LHCN-M2 (cell line): ENCODE measurements around the gene TMEM174. TPM values are rescaled to one million over a fixed set of nuclear protein-coding genes. Genes with fewer than 3 reads are reported as not detected.
"Not testable (repeated sequence)": the region's sequence is repeated elsewhere in the genome, so short reads cannot be mapped to it uniquely, and the experiment has no call there.

Experiments used
- DNase-seq: peaks from one replicate; pipeline ENCODE4 v3.0.0-alpha.2; 2012; ENCODE audit warnings: low read depth
- total RNA-seq: library from RNA; depleted of rRNA; stranded (reverse); fragments of >200 nt; gene quantifications from 2 replicates; pipeline ENCODE4 v1.2.3, GENCODE V29; 2014

Gene TMEM174
- total RNA-seq, 1 experiment from 2014 or later = not detected

GRCh38 chr5:73193592-73193991, 20.6 kb downstream of the TMEM174 start:
- DNase-seq = no peak

- DNase-seq = no peak
These were observed 23.2 kb downstream of the TMEM174 start for GRCh38 chr5:73196201-73196600.

- DNase-seq = no peak
These were observed 24.8 kb downstream of the TMEM174 start for GRCh38 chr5:73197637-73198257.

- no peak for DNase-seq
These were observed 26.0 kb downstream of the TMEM174 start for GRCh38 chr5:73198833-73199592.

- no peak for DNase-seq
These were observed 26.7 kb downstream of the TMEM174 start for GRCh38 chr5:73199671-73200070.

GRCh38 chr5:73201547-73202513, 28.8 kb downstream of the TMEM174 start:
- DNase-seq = peak; percentile 53

- DNase-seq = peak; percentile 45
These were observed 31.3 kb downstream of the TMEM174 start for GRCh38 chr5:73204332-73204731.

GRCh38 chr5:73204733-73205132, 31.7 kb downstream of the TMEM174 start:
- no peak for DNase-seq

- no peak for DNase-seq
These were observed 32.3 kb downstream of the TMEM174 start for GRCh38 chr5:73205305-73205704.

- DNase-seq = not testable (repeated sequence)
These were observed 34.2 kb downstream of the TMEM174 start for GRCh38 chr5:73207239-73207638.

GRCh38 chr5:73209075-73209474, 36.1 kb downstream of the TMEM174 start:
- not testable (repeated sequence) for DNase-seq

GRCh38 chr5:73212693-73213092, 39.7 kb downstream of the TMEM174 start:
- not testable (repeated sequence) for DNase-seq

GRCh38 chr5:73213566-73213998, 40.6 kb downstream of the TMEM174 start:
- DNase-seq = peak; percentile 85

- no peak for DNase-seq
These were observed 41.3 kb downstream of the TMEM174 start for GRCh38 chr5:73214306-73214705.

- DNase-seq = no peak
These were observed 42.0 kb downstream of the TMEM174 start for GRCh38 chr5:73214996-73215395.

GRCh38 chr5:73215531-73215890, 42.5 kb downstream of the TMEM174 start:
- no peak for DNase-seq

- DNase-seq = peak; percentile 77
These were observed 43.1 kb downstream of the TMEM174 start for GRCh38 chr5:73215891-73216610.

GRCh38 chr5:73218552-73219171, 45.7 kb downstream of the TMEM174 start:
- peak; percentile 63 for DNase-seq

- DNase-seq = not testable (repeated sequence)
These were observed 46.3 kb downstream of the TMEM174 start for GRCh38 chr5:73219336-73219735.

GRCh38 chr5:73221161-73221560, 48.2 kb downstream of the TMEM174 start:
- no peak for DNase-seq

- DNase-seq = no peak
These were observed 48.7 kb downstream of the TMEM174 start for GRCh38 chr5:73221726-73222125.
